Calu3 (cell line): Measurements from ENCODE around the gene CFAP77. TPM values are rescaled to one million over a fixed set of nuclear protein-coding genes. Genes with fewer than 3 reads are reported as not detected.

Source experiments
- BruUV-seq: library from RNA; stranded (reverse); fragments of 400-500 nt; replicated peaks from 2 replicates; lab custom pipeline; 2021; lab: Mats Ljungman, UMichigan
- CTCF ChIA-PET: fragments of 300-600 bp; sonication (Branson Sonifier 250); formaldehyde crosslinking; loops from one replicate; lab custom pipeline; 2022; ENCODE audit warnings: antibody characterized with exemption; lab: Charles Lee
- DNase-seq: peaks from one replicate; pipeline ENCODE4 v3.0.0; 2022
- H3K27ac Mint-ChIP-seq: one replicate; pipeline ENCODE4 v1.8.0; 2022; ENCODE audit warnings: mixed read lengths; ENCODE audit not compliant: unreplicated experiment
- H3K27me3 Mint-ChIP-seq: one replicate; pipeline ENCODE4 v1.8.0; 2022; ENCODE audit warnings: mixed read lengths; ENCODE audit not compliant: unreplicated experiment
- H3K36me3 Mint-ChIP-seq: one replicate; pipeline ENCODE4 v1.8.0; 2022; ENCODE audit warnings: mild to moderate bottlenecking, moderate library complexity, mixed read lengths; ENCODE audit not compliant: insufficient read depth, unreplicated experiment
- H3K4me1 Mint-ChIP-seq: one replicate; pipeline ENCODE4 v1.8.0; 2022; ENCODE audit warnings: mild to moderate bottlenecking, low read depth, mixed read lengths; ENCODE audit not compliant: unreplicated experiment
- H3K4me3 Mint-ChIP-seq: one replicate; pipeline ENCODE4 v1.8.0; 2022; ENCODE audit warnings: mild to moderate bottlenecking, low read depth, moderate library complexity, mixed read lengths; ENCODE audit not compliant: unreplicated experiment
- H3K9me3 Mint-ChIP-seq: one replicate; pipeline ENCODE4 v1.8.0; 2022; ENCODE audit warnings: low read depth, mixed read lengths; ENCODE audit not compliant: unreplicated experiment
- intact Hi-C: fragments of 100-400 bp; cut with micrococcal nuclease; formaldehyde crosslinking; loops from one replicate; pipeline ENCODE4 v1.10.0; 2022; ENCODE audit not compliant: unreplicated experiment
- total RNA-seq: library from RNA; stranded (reverse); gene quantifications from 2 replicates; pipeline ENCODE4 v1.2.3, GENCODE V29; 2022
- TF ChIP-seq, protein P1 (sequence below): fragments of 200-600 bp; IDR thresholded peaks from one replicate; pipeline ENCODE4 v1.8.0; 2022; ENCODE audit warnings: antibody characterized with exemption; ENCODE audit not compliant: unreplicated experiment

Gene CFAP77
- total RNA-seq, 1 experiment from 2014 or later, result not detected

DNA sequence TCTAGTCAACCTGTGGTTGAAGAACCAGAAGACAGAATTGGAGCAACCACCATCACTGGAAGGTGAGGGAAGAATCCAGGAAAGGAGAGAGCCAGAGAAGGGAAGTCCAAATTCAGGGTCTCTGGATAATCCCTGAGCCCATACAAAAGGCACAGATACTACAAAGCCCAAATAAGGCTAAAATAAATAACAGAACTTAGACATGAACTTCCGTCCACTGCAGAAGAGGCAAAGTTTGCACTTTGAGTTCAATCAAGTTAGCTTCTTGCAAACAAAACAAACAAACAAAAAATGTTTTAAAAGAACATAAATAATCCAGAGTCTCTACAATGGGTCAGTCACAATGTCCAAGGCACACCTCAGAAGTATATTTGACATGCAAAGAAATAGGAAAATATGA, 21.0 kb downstream of the CFAP77 start:
- TF ChIP-seq, protein P1, sequence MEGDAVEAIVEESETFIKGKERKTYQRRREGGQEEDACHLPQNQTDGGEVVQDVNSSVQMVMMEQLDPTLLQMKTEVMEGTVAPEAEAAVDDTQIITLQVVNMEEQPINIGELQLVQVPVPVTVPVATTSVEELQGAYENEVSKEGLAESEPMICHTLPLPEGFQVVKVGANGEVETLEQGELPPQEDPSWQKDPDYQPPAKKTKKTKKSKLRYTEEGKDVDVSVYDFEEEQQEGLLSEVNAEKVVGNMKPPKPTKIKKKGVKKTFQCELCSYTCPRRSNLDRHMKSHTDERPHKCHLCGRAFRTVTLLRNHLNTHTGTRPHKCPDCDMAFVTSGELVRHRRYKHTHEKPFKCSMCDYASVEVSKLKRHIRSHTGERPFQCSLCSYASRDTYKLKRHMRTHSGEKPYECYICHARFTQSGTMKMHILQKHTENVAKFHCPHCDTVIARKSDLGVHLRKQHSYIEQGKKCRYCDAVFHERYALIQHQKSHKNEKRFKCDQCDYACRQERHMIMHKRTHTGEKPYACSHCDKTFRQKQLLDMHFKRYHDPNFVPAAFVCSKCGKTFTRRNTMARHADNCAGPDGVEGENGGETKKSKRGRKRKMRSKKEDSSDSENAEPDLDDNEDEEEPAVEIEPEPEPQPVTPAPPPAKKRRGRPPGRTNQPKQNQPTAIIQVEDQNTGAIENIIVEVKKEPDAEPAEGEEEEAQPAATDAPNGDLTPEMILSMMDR, result no peak
- H3K27me3 Mint-ChIP-seq, result peaks cover 71% of the 10 kb centered on the region
- no peaks in the 10 kb centered on the region for H3K4me1 Mint-ChIP-seq
- H3K4me3 Mint-ChIP-seq, result no peak overlapping the region
- H3K9me3 Mint-ChIP-seq, result no peaks in the 10 kb centered on the region
- H3K27ac Mint-ChIP-seq, result no peak overlapping the region
- CTCF ChIA-PET, result no interaction called here
- intact Hi-C loops, result no loop called here
- no TSS peak for BruUV-seq
- no peaks in the 10 kb centered on the region for H3K36me3 Mint-ChIP-seq
- no peak for DNase-seq

DNA sequence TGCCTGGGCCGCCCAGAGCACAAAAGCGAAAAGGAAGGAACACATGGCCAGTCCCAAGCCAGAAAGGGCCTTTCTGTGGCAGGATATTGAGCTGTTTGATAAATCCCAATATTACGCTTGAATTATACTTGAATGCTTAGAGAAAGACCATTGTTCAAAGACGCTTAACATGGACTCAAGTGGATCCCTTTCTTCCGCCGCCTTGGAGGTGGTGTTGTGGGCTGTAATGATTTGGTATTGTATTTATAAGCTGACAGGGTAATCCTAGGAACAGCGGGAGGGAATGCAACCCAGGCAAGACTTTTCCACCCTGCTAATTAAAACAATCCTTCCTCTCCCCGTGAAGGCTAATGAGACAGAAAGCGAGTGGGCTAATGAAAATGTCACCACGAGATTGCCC, 24.9 kb downstream of the CFAP77 start:
- TF ChIP-seq, protein P1, result no peak
- Mint-ChIP-seq H3K27me3 (peaks cover 65% of the 10 kb centered on the region), H3K36me3 (no peaks in the 10 kb centered on the region), H3K9me3 (no peaks in the 10 kb centered on the region), H3K4me1 (no peaks in the 10 kb centered on the region), H3K27ac (no peak overlapping the region), H3K4me3 (no peak overlapping the region)
- BruUV-seq, result no TSS peak
- intact Hi-C loops, result no loop called here
- no peak for DNase-seq
- CTCF ChIA-PET, result no interaction called here

DNA sequence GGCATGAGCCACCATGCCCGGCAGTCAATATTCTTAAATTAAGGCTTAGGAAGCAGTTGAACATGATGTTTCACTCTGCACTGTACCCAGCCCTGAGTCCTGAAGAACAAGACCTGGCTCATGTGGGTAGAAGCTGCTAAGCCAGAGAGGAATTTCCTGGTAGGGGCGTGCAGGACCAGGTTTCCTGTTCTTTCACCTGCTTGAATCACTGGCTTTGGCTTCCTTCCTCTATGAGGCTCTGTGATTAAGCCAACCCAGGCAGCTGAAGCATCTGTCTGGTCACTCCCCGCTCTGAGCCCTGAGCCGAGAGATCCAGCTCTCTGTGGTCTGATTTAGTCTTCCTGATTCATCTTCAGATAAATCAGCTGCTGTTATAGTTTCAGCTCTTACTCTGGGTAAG, 29.1 kb downstream of the CFAP77 start:
- DNase-seq, result no peak
- no TSS peak for BruUV-seq

DNA sequence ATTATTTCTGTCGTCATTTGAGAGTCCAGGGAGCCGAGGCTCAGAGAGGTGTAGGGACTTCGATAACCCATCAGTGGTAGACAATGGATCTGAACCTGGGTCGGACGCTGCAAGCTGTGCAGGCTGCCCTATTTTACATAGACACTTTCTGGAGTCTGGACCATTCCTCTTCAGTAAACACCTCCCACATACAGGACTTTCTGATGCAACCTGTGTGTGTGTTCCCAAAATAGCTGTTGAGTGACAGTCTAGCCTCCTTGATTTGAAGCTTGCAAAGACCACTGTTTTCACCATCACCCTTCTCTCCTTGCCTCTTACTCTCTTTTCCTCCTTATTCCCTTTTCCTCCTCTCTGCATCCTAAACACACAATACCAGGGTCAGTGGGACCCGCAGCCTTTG, 30.7 kb downstream of the CFAP77 start:
- Mint-ChIP-seq H3K4me1 (no peaks in the 10 kb centered on the region), H3K27me3 (peaks cover 30% of the 10 kb centered on the region), H3K36me3 (no peaks in the 10 kb centered on the region), H3K9me3 (no peaks in the 10 kb centered on the region), H3K4me3 (no peak overlapping the region), H3K27ac (no peak overlapping the region)
- BruUV-seq, result no TSS peak
- no peak for DNase-seq
- intact Hi-C loops, result no loop called here
- CTCF ChIA-PET, result no interaction called here
- TF ChIP-seq, protein P1, result no peak

More for the DNA sequence above, 29.1 kb downstream of the CFAP77 start:
- Mint-ChIP-seq H3K4me3 (no peak overlapping the region), H3K9me3 (no peaks in the 10 kb centered on the region), H3K36me3 (no peaks in the 10 kb centered on the region), H3K27me3 (peaks cover 40% of the 10 kb centered on the region), H3K27ac (no peak overlapping the region), H3K4me1 (no peaks in the 10 kb centered on the region)
- CTCF ChIA-PET, result no interaction called here
- TF ChIP-seq, protein P1, result no peak
- intact Hi-C loops, result no loop called here
